8988T (cell line): ENCODE results near the gene ADCY7.

Experiments used
- DNase-seq: peaks from one replicate; pipeline ENCODE4 v3.0.0; 2011

ADCY7 gene

GRCh38 chr16:50269061-50269705 is 2.8 kb downstream of the ADCY7 start:
- no peak for DNase-seq

- no peak for DNase-seq
Measured at GRCh38 chr16:50269769-50270509, 3.6 kb downstream of the ADCY7 start.

GRCh38 chr16:50270510-50271147 is 4.3 kb downstream of the ADCY7 start:
- no peak for DNase-seq

GRCh38 chr16:50271148-50272041 is 5.0 kb downstream of the ADCY7 start:
- no peak for DNase-seq

GRCh38 chr16:50272111-50272571 is 5.8 kb downstream of the ADCY7 start:
- DNase-seq = no peak

GRCh38 chr16:50272687-50273381 is 6.5 kb downstream of the ADCY7 start:
- DNase-seq = no peak

GRCh38 chr16:50273382-50273690 is 7.0 kb downstream of the ADCY7 start:
- no peak for DNase-seq

- no peak for DNase-seq
Measured at GRCh38 chr16:50273888-50274325, 7.6 kb downstream of the ADCY7 start.

- no peak for DNase-seq
Measured at GRCh38 chr16:50274326-50275097, 8.2 kb downstream of the ADCY7 start.

GRCh38 chr16:50275098-50275415 is 8.7 kb downstream of the ADCY7 start:
- DNase-seq = no peak

- DNase-seq = no peak
Measured at GRCh38 chr16:50275428-50276325, 9.3 kb downstream of the ADCY7 start.

GRCh38 chr16:50276326-50276640 is 9.9 kb downstream of the ADCY7 start:
- DNase-seq = no peak

GRCh38 chr16:50276801-50277555 is 10.6 kb downstream of the ADCY7 start:
- DNase-seq = no peak

- DNase-seq = no peak
Measured at GRCh38 chr16:50278251-50278650, 11.9 kb downstream of the ADCY7 start.

- peak; percentile 18 for DNase-seq
Measured at GRCh38 chr16:50279504-50279865, 13.1 kb downstream of the ADCY7 start.

- DNase-seq = no peak
Measured at GRCh38 chr16:50280932-50281331, 14.6 kb downstream of the ADCY7 start.

GRCh38 chr16:50281391-50282009 is 15.1 kb downstream of the ADCY7 start:
- no peak for DNase-seq

GRCh38 chr16:50282010-50282538 is 15.7 kb downstream of the ADCY7 start:
- no peak for DNase-seq

GRCh38 chr16:50282955-50283631 is 16.7 kb downstream of the ADCY7 start:
- DNase-seq = no peak
